ENCODE results near the gene KIF16B.

KIF16B gene

GRCh38 chr20:16395366-16395765 lies 177.9 kb downstream of the KIF16B start:
- TF ChIP-seq CTCF (IDR thresholded peaks at IDR 0.05; ENCODE audit: low read depth, low read length) = no peak
- Histone ChIP-seq H3K27ac (no peak overlapping the region), H3K27me3 (ENCODE audit: insufficient read depth, low read depth, severe bottlenecking) (no peaks in the 10 kb centered on the region)

GRCh38 chr20:16394784-16395183 lies 178.5 kb downstream of the KIF16B start:
- DNase-seq = no peak
- Histone ChIP-seq H3K27me3 (ENCODE audit: insufficient read depth, low read depth, severe bottlenecking) (no peaks in the 10 kb centered on the region), H3K4me3 (ENCODE audit: low read depth, low read length) (no peak overlapping the region), H3K36me3 (no peaks in the 10 kb centered on the region), H3K27ac (no peak overlapping the region), H3K9me3 (ENCODE audit: severe bottlenecking) (no peaks in the 10 kb centered on the region)
- no peak for TF ChIP-seq CTCF (IDR thresholded peaks at IDR 0.05; ENCODE audit: low read depth, low read length)

More at GRCh38 chr20:16395366-16395765, 177.9 kb downstream of the KIF16B start:
- Histone ChIP-seq H3K36me3 (no peaks in the 10 kb centered on the region), H3K9me3 (ENCODE audit: severe bottlenecking) (no peaks in the 10 kb centered on the region), H3K4me3 (ENCODE audit: low read depth, low read length) (no peak overlapping the region)
- no peak for DNase-seq

GRCh38 chr20:16393836-16394235 lies 179.4 kb downstream of the KIF16B start:
- DNase-seq = no peak
- H3K27ac ChIP-seq = no peak overlapping the region
- H3K36me3 ChIP-seq = no peaks in the 10 kb centered on the region
- no peak for TF ChIP-seq CTCF (IDR thresholded peaks at IDR 0.05; ENCODE audit: low read depth, low read length)
- H3K27me3 ChIP-seq (ENCODE audit: insufficient read depth, low read depth, severe bottlenecking) = no peaks in the 10 kb centered on the region
- no peak overlapping the region for H3K4me3 ChIP-seq (ENCODE audit: low read depth, low read length)
- H3K9me3 ChIP-seq (ENCODE audit: severe bottlenecking) = no peaks in the 10 kb centered on the region

GRCh38 chr20:16393297-16393696 lies 180.0 kb downstream of the KIF16B start:
- DNase-seq = no peak
- no peak overlapping the region for H3K27ac ChIP-seq
- no peak for TF ChIP-seq CTCF (IDR thresholded peaks at IDR 0.05; ENCODE audit: low read depth, low read length)
- H3K36me3 ChIP-seq = no peaks in the 10 kb centered on the region
- no peak overlapping the region for H3K4me3 ChIP-seq (ENCODE audit: low read depth, low read length)
- no peaks in the 10 kb centered on the region for H3K27me3 ChIP-seq (ENCODE audit: insufficient read depth, low read depth, severe bottlenecking)
- H3K9me3 ChIP-seq (ENCODE audit: severe bottlenecking) = no peaks in the 10 kb centered on the region

- DNase-seq = no peak
- H3K4me3 ChIP-seq (ENCODE audit: low read depth, low read length) = no peak overlapping the region
- no peak for TF ChIP-seq CTCF (IDR thresholded peaks at IDR 0.05; ENCODE audit: low read depth, low read length)
Observed at GRCh38 chr20:16392346-16392745, 180.9 kb downstream of the KIF16B start.

GRCh38 chr20:16390991-16391390 lies 182.3 kb downstream of the KIF16B start:
- H3K36me3 ChIP-seq = no peaks in the 10 kb centered on the region
- TF ChIP-seq CTCF (IDR thresholded peaks at IDR 0.05; ENCODE audit: low read depth, low read length) = no peak
- no peak overlapping the region for H3K27ac ChIP-seq
- H3K9me3 ChIP-seq (ENCODE audit: severe bottlenecking) = no peaks in the 10 kb centered on the region
- no peak overlapping the region for H3K4me3 ChIP-seq (ENCODE audit: low read depth, low read length)
- H3K27me3 ChIP-seq (ENCODE audit: insufficient read depth, low read depth, severe bottlenecking) = no peaks in the 10 kb centered on the region
- DNase-seq = no peak

More at GRCh38 chr20:16392346-16392745, 180.9 kb downstream of the KIF16B start:
- Histone ChIP-seq H3K27me3 (ENCODE audit: insufficient read depth, low read depth, severe bottlenecking) (no peaks in the 10 kb centered on the region), H3K36me3 (no peaks in the 10 kb centered on the region), H3K9me3 (ENCODE audit: severe bottlenecking) (no peaks in the 10 kb centered on the region), H3K27ac (no peak overlapping the region)

All from WERI-Rb-1 (cell line).